Right cardiac atrium (tissue), 5 donors: Measurements from ENCODE around the gene LRGUK. TPM values are rescaled to one million over a fixed set of nuclear protein-coding genes. Genes with fewer than 3 reads are reported as not detected.
A peak's percentile ranks its signal among the peaks of the same experiment; 100 is the strongest.
"Not testable (repeated sequence)": the region's sequence is repeated elsewhere in the genome, so short reads cannot be mapped to it uniquely, and the experiment has no call there.

Source experiments
- ATAC-seq, 2 donors: fragments of 200-7000 bp; cut with Tn5 transposase; one replicate each; pipeline versions ENCODE4 v1.8.0 to v1.9.1; 2020; ENCODE audit warnings: moderate library complexity in 2 of 2, mild to moderate bottlenecking in 1 of 2
- DNase-seq, 3 donors: peaks; one replicate each; pipeline ENCODE4 v3.0.0-alpha.2; 2020
- H3K27ac ChIP-seq: one replicate; pipeline ENCODE4 v1.5.1; 2013; ENCODE audit warnings: mild to moderate bottlenecking, low read length, control low read depth, moderate library complexity
- H3K27me3 ChIP-seq: one replicate; pipeline ENCODE4 v1.6.1; 2013; ENCODE audit not compliant: control insufficient read depth, insufficient read depth
- H3K4me1 ChIP-seq: one replicate; pipeline ENCODE4 v1.6.1; 2013; ENCODE audit warnings: low read length; ENCODE audit not compliant: control insufficient read depth, insufficient read depth
- H3K4me3 ChIP-seq: one replicate; pipeline ENCODE4 v1.5.1; 2013; ENCODE audit warnings: low read length, control low read depth
- H3K9me3 ChIP-seq: one replicate; pipeline ENCODE4 v1.6.1; 2013; ENCODE audit warnings: low read length; ENCODE audit not compliant: control insufficient read depth
- WGBS: extraction: QIAGEN DNeasy Blood & Tissue Kit; methylation state at CpG from one replicate; pipeline ENCODE4 v1.1.7; 2013; 5-methylcytosine and 5-hydroxymethylcytosine counted together
- intact Hi-C, 4 donors: fragments of 100-400 bp; cut with DNase I; formaldehyde crosslinking; loops; one replicate each; pipeline versions ENCODE4 v1.11.0 to v1.14.0; 2022 to 2023
- long read RNA-seq, 4 donors: library from polyadenylated mRNA; unstranded; transcript quantifications; one replicate each; pipeline ENCODE4 v2.0.0, GENCODE V29; 2020 to 2021
- polyA plus RNA-seq: library from polyadenylated mRNA; stranded (reverse); fragments of 200-250 nt; gene quantifications from one replicate; pipeline ENCODE4 v1.2.3, GENCODE V29; 2013
- total RNA-seq, 4 donors: library from RNA; stranded (reverse); fragmentation: NEBNext Ultra II Directional; extraction: Animal tissue kit (Norgen Biotek cat#: 25700); gene quantifications; one replicate each; pipeline ENCODE4 v1.2.1, GENCODE V29; 2021
- donor health status: healthy with polysubstance abuse.
- donor health status: DM: no; HTN: yes; CAD: no.
- donor health status: DM: no; HTN: no; CAD: no.
- donor health status: DM: no; HTN: yes; CAD: no; lungs with severe emphysema.
- donor health status: DM: yes; HTN: yes; CAD: no.

LRGUK gene
- total RNA-seq (under 1 TPM; 0.06 to 0.40 (median 0.16) TPM), polyA plus RNA-seq (not detected)
- long read RNA-seq, donor 1, result 0 reads
- long read RNA-seq, donor 2, result 0 reads
- long read RNA-seq, donor 3, result 0 reads
- long read RNA-seq, donor 4, result 0 reads

DNA sequence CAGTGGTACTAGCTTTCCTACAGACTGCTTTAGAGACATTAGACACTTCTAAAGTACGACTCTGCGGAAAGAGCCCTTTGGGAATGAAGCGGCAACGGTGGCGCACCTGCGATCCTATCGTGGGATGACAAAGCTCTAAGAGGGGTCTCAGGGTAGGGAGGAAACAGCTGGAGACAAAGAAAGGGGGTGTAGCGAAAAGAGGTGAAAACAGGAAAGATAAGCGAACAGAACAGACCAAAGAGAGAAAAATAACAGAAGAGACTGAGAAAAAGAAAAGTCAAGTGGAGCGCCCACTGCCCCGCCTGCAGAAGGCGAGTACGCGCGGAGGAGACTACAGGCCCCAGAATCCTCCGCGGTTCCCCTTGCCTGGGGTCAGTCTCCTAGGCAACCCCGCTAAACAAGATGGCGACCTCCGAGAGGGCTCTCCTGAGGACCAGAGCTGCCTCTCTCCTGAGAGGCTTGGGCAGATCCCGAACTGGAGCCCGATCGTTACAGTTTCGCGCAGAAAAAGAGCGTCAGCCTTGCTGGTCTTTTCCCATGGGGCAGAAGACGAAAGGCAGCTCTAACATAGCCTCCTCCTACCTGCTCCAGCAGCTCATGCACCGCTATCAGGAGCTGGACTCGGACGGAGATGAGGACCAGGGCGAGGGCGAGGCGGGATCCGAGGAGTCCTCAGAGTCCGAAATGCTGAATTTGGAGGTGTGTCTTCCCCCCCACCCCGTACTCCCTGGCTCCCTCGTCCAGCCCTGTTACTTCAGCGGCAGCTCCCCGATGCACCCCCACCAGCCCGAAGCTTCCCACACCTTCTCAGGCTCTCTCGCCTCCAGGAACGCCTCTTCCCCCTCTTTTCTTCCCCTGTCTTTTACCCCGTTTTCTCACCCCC, at the start of gene LRGUK:
TSS of gene LRGUK (plus strand) at position 375 of the 883 bp plus-strand sequence. CDS start at position 403, 28 bp downstream.
- DNase-seq (peak; percentile 86 to 95 (median 90)), ATAC-seq (peak; percentile 100)
- no peaks in the 10 kb centered on the region for H3K27me3 ChIP-seq
- intact Hi-C loops, result no loop called here
- H3K9me3 ChIP-seq, result no peaks in the 10 kb centered on the region
- WGBS, result 1% methylated on average over 43 of the region's 43 CpGs
- peak within 1 kb of the TSS; percentile 51 for H3K4me3 ChIP-seq
- H3K4me1 ChIP-seq, result no peaks in the 10 kb centered on the region
- H3K27ac ChIP-seq, result no peak within 1 kb of the TSS

- H3K4me3 ChIP-seq, H3K9me3 ChIP-seq, H3K27me3 ChIP-seq, H3K27ac ChIP-seq, intact Hi-C loops, H3K4me1 ChIP-seq, DNase-seq, ATAC-seq: not testable (repeated sequence)
- 98% methylated on average over 2 of the region's 2 CpGs for WGBS
Observed at GRCh38 chr7:134077560-134077959, 49.6 kb upstream of the LRGUK start.

- Histone ChIP-seq H3K27ac (no peak overlapping the region), H3K27me3 (no peaks in the 10 kb centered on the region), H3K4me1 (no peaks in the 10 kb centered on the region), H3K9me3 (no peaks in the 10 kb centered on the region), H3K4me3 (no peak overlapping the region)
- DNase-seq (no peak), ATAC-seq (no peak)
- WGBS, result 42% methylated on average over 2 of the region's 2 CpGs
- intact Hi-C loops, result no loop called here
Observed at GRCh38 chr7:134078991-134079390, 48.1 kb upstream of the LRGUK start.

- no peak for DNase-seq
Observed at GRCh38 chr7:134081695-134082094, 45.4 kb upstream of the LRGUK start.

GRCh38 chr7:134083766-134084487, 43.2 kb upstream of the LRGUK start:
- 66% methylated on average over 3 of the region's 3 CpGs for WGBS
- H3K4me1 ChIP-seq, result no peaks in the 10 kb centered on the region
- H3K27ac ChIP-seq, result no peak overlapping the region
- DNase-seq (no peak), ATAC-seq (peak; percentile 59 to 68)
- intact Hi-C loops, result no loop called here
- no peaks in the 10 kb centered on the region for H3K9me3 ChIP-seq
- H3K4me3 ChIP-seq, result no peak overlapping the region
- no peaks in the 10 kb centered on the region for H3K27me3 ChIP-seq

More at GRCh38 chr7:134081695-134082094, 45.4 kb upstream of the LRGUK start:
- WGBS, result 100% methylated on average over 1 of the region's 1 CpG
- Histone ChIP-seq H3K4me1 (no peaks in the 10 kb centered on the region), H3K27ac (no peak overlapping the region), H3K27me3 (no peaks in the 10 kb centered on the region), H3K4me3 (no peak overlapping the region), H3K9me3 (no peaks in the 10 kb centered on the region)
- intact Hi-C loops, result no loop called here
- no peak for ATAC-seq

DNA sequence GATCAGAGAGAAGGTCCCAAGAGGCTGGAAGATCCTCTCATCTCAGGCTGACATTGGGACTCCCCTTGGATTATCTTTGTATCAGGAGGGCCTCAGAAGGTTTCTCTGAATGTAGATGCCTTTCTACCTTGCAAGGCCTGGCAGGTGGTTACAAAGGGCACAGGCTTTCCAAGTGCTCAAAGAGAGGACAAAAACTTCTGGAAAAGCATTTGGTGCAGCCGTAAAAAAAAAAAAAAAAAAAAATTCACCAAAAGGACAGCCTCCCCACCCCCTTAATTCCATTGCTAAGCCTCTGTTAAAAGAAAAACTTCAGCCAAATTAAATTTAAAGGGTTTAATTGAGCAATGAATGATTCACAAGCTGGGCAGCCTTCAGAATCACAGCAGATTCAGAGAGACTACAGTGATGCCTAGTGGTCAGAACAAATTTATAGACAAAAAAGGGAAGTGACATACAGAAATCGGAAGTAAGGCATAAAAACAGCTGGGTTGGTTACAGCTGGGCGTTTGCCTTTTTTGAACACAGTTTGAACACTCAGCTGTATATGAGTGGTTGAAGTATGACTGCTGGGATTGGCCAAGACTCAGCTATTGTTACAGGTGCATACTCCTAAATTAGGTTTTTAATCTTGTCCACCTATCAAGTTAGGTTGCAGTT, 42.5 kb upstream of the LRGUK start:
- intact Hi-C loops, result no loop called here
- H3K4me3 ChIP-seq, result no peak overlapping the region
- H3K9me3 ChIP-seq, result no peaks in the 10 kb centered on the region
- DNase-seq, result no peak
- no peaks in the 10 kb centered on the region for H3K27me3 ChIP-seq
- ATAC-seq, result peak; percentile 29 to 41
- H3K27ac ChIP-seq, result no peak overlapping the region
- WGBS, result 86% methylated on average over 3 of the region's 3 CpGs
- no peaks in the 10 kb centered on the region for H3K4me1 ChIP-seq

- intact Hi-C loops, result no loop called here
- Histone ChIP-seq H3K4me1 (no peaks in the 10 kb centered on the region), H3K9me3 (no peaks in the 10 kb centered on the region), H3K27me3 (no peaks in the 10 kb centered on the region), H3K4me3 (no peak overlapping the region), H3K27ac (no peak overlapping the region)
- peak in 1 of 2 donors; percentile 36 for ATAC-seq
- no peak for DNase-seq
Observed at GRCh38 chr7:134085311-134085710, 41.8 kb upstream of the LRGUK start.

DNA sequence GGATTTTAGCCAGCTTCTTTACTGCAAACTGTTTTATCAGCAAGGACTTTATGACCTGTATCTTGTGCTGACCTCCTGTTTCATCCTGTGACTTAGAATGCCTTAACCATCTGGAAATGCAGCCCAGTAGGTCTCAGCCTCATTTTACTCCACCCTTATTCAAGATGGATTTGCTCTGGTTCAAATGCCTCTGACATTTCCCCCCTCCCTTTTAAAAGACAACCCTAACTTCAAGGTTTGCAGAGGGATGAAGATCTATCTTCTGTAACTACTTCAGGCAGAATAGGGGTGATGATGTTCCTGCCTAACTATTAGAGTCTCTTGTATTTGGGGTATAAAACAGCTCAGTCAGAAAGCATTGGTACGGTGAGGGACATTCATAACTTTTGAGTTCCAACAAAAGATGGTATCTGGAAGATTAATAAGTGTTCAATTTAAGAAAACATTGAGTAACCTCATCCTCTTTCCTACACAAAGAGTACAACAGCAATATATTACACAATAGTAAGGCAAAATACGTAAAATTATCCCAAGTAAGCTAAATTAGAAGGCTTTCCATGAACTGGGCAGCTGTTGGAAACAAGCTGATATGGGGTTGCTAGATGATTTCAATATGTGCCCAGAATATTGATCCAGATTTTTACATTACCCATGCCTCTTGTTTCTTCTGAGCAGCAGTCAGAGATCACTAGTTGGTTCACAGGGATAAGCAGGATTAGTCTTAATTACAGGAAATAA, 40.0 kb upstream of the LRGUK start:
- ATAC-seq (no peak), DNase-seq (no peak)
- Histone ChIP-seq H3K4me3 (no peak overlapping the region), H3K27me3 (no peaks in the 10 kb centered on the region), H3K4me1 (no peaks in the 10 kb centered on the region), H3K27ac (no peak overlapping the region), H3K9me3 (no peaks in the 10 kb centered on the region)
- WGBS, result 90% methylated on average over 2 of the region's 2 CpGs
- intact Hi-C loops, result no loop called here

GRCh38 chr7:134088199-134088598, 38.9 kb upstream of the LRGUK start:
- no peak overlapping the region for H3K27ac ChIP-seq
- no peaks in the 10 kb centered on the region for H3K4me1 ChIP-seq
- ATAC-seq (no peak), DNase-seq (no peak)
- H3K4me3 ChIP-seq, result no peak overlapping the region
- H3K27me3 ChIP-seq, result no peaks in the 10 kb centered on the region
- intact Hi-C loops, result no loop called here
- no peaks in the 10 kb centered on the region for H3K9me3 ChIP-seq

- intact Hi-C loops, result no loop called here
- Histone ChIP-seq H3K4me3 (no peak overlapping the region), H3K4me1 (no peaks in the 10 kb centered on the region), H3K27ac (no peak overlapping the region), H3K27me3 (no peaks in the 10 kb centered on the region), H3K9me3 (no peaks in the 10 kb centered on the region)
- DNase-seq (no peak), ATAC-seq (no peak)
- WGBS, result 76% methylated on average over 4 of the region's 4 CpGs
Observed at GRCh38 chr7:134089446-134089845, 37.7 kb upstream of the LRGUK start.
